ENCODE data around the gene EFHC1.
"Not testable (repeated sequence)": the region's sequence is repeated elsewhere in the genome, so short reads cannot be mapped to it uniquely, and the experiment has no call there.

EFHC1 gene, protein sequence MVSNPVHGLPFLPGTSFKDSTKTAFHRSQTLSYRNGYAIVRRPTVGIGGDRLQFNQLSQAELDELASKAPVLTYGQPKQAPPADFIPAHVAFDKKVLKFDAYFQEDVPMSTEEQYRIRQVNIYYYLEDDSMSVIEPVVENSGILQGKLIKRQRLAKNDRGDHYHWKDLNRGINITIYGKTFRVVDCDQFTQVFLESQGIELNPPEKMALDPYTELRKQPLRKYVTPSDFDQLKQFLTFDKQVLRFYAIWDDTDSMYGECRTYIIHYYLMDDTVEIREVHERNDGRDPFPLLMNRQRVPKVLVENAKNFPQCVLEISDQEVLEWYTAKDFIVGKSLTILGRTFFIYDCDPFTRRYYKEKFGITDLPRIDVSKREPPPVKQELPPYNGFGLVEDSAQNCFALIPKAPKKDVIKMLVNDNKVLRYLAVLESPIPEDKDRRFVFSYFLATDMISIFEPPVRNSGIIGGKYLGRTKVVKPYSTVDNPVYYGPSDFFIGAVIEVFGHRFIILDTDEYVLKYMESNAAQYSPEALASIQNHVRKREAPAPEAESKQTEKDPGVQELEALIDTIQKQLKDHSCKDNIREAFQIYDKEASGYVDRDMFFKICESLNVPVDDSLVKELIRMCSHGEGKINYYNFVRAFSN

DNA sequence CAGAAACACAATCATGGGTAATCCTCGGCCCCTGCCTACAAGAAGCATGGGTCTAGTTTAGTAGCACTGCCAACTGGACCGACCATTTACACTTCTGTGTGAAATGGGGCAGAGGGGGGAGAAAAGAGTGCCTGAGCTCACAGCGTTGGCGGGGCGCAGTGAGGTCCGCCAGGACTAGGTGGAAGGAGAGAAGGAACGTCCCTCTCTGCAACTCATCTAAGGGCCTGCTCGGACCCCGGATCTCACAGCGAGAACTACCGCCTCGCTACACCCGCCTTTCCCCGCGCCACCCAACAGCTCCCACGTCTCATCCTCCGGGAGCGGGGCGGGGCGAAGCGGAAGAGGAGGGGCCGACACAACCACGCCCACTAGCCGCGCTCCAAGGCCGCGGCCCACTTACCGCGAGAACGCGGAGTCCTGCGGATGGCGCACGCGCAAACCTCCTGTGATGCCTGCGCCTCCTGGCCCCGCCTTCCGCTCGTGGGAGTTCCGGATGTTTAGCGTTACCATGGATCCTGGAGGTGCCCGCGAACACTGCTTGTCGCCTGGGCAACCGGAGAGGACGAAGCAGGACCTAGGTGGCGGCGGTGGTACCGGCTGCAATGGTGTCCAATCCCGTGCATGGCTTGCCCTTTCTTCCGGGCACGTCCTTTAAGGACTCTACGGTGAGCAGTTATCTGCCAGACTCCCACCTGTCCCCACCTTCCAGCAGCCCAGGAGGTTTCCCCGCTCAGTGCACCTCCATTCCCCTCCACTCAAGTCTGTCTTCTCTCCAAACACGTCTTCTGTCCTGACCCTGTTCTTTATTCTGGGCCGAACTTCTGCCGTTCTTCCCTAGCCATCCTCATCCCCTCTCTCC lies at the start of gene EFHC1:
TSS of gene EFHC1 (plus strand) at position 534 of the 859 bp plus-strand sequence. CDS start at position 603, 69 bp downstream.
- peak; percentile 88 for DNase-seq

DNA sequence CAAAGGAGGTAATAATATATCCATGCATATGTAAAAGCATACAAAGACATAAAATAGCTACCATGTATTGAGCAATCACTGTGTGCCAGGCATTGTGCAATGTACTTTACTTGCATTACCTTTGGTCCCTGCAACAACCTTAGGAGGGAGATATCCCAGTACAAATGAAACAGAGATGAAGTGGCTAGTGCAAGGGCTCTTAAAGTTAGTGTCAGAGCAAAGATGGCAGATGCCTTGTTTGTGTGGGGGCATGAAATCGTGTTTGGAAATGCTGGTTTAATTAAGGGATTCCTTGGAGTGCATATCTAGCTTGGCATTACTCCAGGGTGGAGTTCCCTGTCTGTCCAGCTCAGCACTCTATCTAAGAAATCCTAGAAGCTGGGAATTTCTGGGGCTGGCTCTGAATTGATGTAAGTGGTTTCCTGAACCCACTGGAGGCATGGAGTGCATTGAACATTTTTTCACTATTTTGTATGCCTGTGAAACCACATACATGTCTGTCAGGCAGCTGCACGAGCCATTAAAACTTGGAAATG lies 48.4 kb upstream of the EFHC1 start:
- no peak for DNase-seq

DNA sequence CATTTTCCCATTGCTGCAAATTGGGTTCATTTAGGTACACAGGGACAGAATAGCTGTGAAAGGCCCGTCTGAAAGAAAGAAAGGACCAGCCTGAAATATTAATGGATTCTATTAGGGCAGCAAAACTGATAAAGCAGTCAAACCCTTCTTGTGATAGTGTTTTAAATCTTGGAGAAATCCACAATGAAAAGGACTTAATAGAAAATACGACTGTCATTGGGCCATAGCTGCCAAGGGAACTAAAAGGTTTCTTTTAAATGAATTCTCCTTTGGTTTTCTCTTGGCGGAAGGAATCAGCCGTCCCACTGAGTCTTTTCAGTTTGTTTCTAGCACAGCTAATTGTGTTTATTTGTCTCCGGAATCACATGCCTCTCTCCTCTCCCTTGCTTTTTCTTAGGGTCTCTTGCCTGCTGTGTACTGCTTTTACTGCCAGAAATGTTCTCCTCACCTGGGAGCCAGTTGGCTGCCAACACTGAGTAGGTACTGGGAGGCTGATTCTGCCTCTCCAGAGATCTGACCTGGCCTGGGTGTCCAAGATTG lies 46.9 kb upstream of the EFHC1 start:
- DNase-seq, result no peak

DNA sequence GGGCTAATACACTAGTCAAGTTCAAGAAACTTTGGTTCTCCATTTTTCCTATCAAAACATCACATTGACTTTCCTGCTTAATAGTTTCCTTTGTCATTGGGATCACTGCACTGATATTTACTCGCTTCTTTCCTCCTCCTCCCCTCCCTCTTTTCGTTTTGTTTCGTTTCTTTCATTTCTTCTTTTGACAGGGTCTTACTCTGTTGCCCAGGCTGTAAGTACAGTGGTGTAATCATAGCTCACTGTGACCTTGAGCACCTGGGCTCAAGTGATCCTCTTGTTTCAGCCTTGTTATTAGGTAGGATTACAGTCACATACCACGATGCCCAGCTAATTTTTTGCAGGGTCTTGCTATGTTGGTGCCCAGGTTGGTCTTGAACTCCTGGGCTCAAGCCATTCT lies 45.9 kb upstream of the EFHC1 start:
- DNase-seq, result no peak

DNA sequence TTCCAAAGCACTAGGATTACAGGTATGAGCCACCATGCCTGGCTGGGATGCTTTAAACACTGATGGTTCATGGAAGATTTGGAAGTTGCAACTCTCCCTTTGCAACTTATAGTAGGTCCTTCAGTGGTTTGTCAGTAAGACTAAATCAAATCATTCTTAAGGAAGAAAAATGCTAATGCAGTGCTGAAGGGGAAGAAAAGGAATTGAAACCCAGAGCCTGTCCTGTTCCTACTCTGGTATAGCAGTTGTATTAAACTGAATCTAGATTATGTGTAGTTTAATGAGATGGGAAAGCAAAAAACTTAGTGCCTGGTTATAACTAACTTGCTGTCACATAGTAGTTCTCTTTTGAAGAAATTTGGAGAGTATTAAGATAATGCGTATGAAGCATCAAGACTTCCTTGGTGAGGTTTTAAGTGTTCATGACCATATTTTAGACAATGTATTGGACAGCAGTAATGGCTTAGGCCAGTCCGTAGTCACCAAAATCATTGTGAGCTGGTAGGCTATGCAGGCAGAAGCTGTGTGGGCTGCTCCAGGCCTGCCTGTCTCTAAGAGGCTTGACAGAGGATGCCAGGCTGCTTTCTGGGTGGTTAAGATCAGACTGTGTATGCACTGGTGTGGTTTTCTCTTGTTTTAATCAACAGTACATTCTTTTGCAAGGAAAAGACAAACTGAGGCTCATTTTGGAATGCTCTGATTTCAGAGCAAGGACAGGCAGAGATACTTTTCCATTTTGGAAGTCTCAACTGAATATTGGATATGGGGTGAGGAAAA lies 44.2 kb upstream of the EFHC1 start:
- DNase-seq, result no peak

DNA sequence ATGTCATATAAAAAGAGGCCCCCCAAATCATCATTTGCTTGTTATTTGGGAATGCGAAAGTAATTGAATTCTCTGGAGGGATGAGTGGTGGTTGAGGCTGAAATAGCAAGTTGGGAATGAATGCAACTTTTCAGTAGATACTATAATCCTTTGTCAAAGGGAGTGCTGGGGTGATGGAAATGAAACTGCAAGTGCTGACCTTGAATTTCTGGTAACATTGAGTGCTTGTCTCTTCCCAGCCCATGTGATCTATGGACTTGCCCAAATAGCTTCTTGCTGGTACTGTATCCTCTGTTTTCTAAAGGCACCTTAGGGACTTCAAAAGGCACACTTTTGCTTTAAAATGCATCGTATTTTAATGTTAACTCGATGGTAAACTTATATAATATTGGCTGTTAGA lies 43.4 kb upstream of the EFHC1 start:
- no peak for DNase-seq

DNA sequence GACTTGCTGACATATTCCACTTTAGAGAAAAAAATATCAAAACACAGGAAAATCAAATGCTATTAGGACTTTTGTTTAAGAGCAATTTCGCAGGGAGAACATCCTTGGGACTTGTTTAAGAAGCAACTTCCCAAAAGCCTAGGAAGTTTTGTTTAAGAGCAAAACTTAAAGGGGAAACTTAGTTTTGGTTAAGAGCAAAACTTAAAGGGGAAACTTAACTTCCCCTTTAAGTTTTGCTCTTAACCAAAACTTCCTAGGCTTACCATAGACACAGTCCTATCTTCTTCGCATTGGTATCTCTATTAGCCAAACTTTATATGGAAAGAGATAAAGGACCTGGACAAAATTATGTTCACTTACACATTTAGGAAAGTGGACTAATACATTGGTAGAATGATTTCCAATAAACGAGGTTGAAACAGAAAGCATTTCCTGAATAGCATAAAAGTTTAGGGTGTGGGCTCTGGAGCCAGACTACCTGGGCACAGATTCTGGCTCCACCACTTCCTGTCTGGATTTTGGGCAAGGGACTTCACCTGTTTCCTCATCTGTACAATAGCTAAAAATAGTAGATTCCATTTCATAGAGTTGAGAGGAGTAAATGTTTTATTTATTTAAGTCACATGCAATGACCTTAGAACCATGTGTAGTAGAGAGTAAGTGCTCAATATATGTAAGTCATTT lies 42.5 kb upstream of the EFHC1 start:
- DNase-seq, result no peak

DNA sequence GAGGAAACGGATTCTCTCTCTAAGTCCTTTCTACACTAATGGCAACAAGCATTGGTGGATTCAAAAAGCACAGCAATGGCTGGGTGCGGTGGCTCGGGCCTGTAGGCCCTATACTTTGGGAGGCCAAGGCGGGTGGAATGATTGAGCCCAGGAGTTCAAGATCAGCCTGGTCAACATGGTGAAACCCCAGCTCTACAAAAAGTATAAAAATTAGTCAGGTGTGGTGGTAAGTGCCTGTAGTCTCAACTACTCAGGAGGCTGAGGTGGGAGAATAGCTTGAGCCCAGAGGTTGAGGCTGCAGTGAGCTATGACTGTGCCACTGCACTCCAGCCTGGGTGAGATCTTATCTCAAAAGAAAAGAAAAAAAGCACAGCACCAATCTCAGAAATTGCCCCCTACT lies 38.9 kb upstream of the EFHC1 start:
- DNase-seq, result no peak

DNA sequence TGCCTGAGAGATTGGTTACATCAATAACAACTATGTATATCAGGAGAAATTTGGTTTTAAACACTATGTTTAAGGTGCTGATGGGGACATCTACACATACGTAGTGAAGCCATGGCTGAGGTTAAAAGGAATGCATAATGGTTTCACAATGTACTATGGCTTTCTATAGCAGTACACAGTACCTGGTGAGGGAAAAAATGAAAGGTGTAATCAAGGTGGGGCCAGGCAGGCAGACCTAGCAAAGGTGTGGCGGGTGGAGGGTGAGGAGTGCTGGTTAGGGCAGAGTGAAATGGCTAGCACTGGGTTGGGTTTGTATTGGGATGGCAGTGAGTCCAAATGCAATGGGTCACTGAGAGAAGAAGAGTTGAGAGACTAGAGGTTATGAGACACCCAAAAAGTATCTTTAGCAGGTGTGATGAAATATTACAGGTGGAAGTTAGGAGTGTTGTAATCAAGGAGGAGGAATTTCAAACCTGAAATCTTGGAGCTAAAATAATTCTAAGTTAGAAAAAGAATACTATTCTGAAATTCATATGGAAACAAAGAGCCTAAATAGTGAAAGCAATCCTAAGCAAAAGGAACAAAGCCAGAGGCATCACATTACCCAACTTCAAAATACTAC lies 35.9 kb upstream of the EFHC1 start:
- no peak for DNase-seq

DNA sequence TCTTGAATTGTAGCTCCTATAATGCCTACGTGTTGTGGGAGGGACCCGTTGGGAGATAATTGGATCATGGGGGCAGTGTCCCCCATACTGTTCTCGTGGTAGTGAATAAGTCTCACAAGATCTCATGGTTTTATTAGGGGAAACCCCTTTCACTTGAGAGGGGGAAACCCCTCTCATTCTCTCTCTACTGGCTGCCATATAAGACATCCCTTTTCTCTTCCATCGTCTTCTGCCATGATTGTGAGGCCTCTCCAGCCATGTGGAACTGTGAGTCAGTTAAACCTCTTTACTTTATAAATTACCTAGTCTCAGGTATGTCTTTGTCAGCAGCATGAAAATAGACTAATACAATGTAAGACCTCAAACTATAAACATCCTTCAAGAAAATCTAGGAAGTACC lies 35.1 kb upstream of the EFHC1 start:
- no peak for DNase-seq

DNA sequence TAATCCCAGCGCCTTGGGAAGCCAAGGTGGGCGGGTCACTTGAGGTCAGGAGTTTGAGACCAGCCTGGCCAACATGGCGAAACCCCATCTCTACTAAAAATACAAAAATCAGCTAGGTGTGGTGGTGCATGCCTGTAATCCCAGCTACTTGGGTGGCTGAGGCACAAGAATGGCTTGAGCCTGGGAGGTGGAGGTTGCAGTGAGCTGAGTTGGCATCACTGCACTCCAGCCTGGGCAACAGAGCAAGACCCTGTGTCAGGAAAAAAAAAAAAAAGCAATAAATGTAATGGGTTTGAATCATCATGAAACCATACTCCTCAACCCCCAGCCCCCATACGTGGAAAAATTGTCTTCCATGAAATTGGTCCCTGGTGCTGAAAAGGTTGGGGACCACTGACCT lies 32.0 kb upstream of the EFHC1 start:
- DNase-seq, result not testable (repeated sequence)

DNA sequence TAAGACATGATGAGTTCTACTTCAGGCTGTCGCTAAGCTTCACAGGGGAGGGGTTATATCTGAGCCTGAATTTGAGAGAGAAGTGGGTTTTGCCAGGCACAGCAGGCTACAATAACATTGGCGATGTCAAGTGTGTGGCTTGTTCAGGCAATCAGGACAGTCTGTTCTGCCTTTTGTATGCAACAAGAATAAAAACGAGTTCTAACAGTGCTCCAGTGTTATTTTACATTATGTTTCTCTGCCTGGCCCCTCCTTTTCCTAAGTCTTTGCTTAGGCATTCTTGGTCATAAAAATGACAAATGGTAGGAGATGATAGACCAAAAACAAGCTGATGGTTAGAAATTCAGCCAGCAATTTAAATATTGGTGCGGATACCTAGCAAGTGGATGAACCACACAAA lies 31.4 kb upstream of the EFHC1 start:
- no peak for DNase-seq

DNA sequence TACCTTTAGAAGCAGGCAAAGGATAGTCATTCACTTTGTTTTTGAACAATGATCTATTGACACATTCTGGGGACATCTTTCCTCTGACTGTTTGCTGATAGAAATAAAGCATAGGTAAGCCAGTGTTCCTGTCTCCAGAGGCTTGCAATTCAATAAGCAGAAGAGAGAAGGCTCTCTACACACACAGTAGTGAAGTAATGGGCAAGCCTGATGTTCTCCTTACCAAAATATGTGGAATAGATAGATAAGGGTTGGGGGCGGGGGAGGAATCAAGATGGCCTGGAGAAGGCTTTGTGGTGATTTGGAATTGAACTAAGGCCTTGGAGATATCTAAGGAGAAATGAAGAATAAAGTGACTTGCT lies 30.9 kb upstream of the EFHC1 start:
- no peak for DNase-seq

DNA sequence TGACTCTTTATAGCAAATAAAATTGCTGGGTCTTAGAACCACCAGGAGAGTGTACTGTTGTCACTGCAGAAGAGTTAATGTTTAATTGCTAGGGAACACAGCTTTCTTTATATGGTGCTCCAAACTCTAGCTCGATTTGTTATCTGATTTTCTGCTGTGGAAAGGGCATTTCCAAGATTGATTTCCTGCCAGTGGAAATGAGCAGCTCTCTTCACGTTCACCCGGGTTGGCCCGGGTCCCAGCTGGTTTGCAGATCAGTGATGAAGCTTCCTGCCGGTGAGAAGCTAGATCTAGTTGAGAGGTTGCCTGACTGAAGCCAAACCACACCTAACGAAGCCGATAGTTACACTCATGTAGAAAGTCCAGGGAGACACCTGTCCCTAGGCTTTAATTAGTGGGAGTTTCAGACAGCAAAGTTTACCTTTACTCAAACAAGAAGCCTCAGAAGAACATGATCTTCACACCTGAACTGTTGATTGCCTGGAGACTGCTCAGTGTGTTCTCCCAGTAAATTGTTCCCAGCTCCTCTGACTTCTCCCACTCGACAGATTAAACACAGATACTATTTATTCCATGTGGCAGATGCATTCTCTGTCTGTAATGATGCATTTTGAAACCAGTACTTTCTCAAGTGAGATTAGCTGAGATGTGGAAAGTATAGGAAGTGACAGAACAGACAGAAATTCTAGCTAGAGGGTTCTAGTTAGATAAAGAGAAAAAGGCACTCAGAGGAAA lies 30.3 kb upstream of the EFHC1 start:
- no peak for DNase-seq

DNA sequence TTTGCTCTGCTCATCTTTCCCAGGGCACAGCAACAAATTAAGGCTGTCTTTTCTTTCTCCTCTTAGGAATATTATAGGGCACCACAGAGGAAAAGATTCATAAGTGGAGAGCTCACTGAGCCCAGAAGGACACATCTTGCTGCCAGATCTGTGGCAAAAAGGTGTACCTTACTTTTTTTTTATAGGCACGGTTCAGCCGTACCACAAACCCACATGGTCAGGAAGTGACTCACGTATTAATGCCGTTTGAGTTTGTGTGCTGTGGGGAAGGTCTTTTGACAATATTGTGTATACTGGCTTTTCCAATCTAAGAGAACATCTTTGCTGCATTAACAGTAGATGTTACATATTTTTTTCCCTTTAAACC lies 29.8 kb upstream of the EFHC1 start:
- DNase-seq, result no peak

DNA sequence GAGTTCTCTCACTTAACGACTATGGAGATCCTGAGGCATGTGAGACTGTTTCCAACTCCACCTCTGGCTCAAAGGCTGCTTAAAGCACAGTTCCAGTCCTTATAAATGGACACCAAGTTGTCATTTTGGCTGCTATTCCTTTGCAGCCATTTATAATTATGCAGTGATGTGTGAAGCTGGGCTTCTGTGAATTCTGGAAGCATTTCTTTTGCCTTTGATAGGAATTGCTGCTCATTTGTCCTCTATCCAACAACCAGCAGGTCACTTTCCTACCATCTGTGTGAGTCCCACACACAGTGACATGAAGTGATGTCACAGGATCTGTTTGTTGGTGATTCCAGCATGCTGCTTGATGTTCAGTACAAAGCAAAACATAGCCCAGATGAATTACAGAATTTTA lies 28.5 kb upstream of the EFHC1 start:
- no peak for DNase-seq

DNA sequence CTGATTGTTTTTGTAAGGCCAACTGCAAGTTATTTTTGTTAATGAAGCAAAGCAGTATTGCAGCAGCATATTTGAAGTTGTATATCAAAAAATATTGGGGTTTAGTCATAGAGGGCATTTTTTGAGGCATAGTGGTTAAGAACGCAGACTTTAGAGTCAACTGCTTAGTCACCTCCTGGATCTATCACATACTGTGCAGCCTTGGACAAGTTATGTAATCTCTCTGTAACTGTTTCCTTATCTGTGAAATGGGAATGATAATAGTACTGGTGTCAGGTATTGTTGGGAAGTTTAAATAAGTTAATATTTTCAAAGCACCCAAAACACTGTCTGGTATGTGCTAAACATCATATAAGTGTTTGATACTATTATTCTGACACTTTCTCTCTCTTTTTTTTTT lies 27.2 kb upstream of the EFHC1 start:
- no peak for DNase-seq

DNA sequence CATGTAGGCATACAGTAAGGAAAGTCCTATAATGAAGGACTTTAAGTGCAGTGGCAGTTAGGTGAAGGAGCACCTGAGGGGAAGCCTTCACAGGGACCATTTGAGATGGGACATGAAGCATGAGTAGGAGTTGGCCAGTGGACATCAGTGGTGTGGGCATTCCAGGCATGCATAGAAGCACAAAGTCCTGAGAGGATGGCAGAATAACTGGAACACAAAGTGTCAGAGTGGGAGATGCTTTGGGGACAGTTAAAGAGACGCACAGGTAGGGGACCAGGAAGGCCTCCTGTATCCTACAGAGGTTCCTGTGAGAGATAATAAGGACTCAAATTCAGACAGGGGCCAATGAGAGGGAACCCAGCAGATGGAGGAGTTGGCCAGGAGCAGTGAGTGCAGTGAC lies 26.4 kb upstream of the EFHC1 start:
- DNase-seq, result no peak

DNA sequence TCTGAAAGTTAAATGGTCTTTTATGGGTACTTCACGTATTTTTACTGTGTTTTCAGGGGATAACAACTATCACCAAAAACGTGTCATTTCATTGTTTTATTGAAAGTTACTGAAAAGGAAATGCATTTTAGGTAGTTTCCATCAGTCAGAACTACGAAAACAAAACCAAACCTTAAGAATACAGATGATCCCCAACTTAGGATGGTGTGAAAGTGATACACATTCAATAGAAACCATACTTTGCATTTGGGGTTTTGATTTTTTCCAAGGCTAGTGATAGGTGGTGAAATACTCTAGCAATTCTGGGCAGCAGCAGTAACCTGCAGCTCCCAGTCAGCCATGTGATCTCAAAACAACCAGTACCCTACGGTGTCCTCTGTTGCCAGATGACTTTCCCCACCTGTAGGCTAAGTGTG lies 25.9 kb upstream of the EFHC1 start:
- no peak for DNase-seq

DNA sequence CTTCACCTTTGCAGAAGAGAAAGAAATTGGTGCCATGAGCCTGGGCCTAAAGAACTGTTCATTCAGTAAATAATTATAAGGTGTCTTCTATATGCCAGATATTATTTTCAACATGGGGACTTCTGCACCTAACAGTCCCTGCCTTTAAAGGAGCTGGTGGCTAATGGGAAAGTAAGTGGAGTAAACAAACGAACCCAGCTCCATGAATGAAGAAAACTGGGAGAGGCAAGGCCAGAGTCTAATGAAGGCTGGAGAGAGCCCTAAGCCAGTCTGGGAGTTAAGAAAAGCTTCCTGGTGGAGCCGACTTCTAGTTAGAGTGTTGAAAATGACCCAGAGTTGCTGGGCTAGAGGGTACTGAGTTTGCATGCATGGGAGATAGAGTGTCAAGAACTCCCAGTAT lies 24.2 kb upstream of the EFHC1 start:
- DNase-seq, result no peak
